Ammon's horn (tissue), 1 donor: ENCODE data around the gene GNRHR.
"Not testable (repeated sequence)": the region's sequence is repeated elsewhere in the genome, so short reads cannot be mapped to it uniquely, and the experiment has no call there.

ENCODE experiments used
- DNase-seq: peaks from one replicate; pipeline ENCODE4 v3.0.0-alpha.2; 2016; ENCODE audit warnings: low spot score

The GNRHR gene

GRCh38 chr4:67727124-67727850 is 26.9 kb downstream of the GNRHR start:
- no peak for DNase-seq

- DNase-seq, result no peak
Observed at GRCh38 chr4:67725981-67726380, 28.2 kb downstream of the GNRHR start.

- no peak for DNase-seq
Observed at GRCh38 chr4:67725132-67725531, 29.1 kb downstream of the GNRHR start.

- DNase-seq, result no peak
Observed at GRCh38 chr4:67723949-67724348, 30.2 kb downstream of the GNRHR start.

- DNase-seq, result no peak
Observed at GRCh38 chr4:67723341-67723740, 30.8 kb downstream of the GNRHR start.

DNA sequence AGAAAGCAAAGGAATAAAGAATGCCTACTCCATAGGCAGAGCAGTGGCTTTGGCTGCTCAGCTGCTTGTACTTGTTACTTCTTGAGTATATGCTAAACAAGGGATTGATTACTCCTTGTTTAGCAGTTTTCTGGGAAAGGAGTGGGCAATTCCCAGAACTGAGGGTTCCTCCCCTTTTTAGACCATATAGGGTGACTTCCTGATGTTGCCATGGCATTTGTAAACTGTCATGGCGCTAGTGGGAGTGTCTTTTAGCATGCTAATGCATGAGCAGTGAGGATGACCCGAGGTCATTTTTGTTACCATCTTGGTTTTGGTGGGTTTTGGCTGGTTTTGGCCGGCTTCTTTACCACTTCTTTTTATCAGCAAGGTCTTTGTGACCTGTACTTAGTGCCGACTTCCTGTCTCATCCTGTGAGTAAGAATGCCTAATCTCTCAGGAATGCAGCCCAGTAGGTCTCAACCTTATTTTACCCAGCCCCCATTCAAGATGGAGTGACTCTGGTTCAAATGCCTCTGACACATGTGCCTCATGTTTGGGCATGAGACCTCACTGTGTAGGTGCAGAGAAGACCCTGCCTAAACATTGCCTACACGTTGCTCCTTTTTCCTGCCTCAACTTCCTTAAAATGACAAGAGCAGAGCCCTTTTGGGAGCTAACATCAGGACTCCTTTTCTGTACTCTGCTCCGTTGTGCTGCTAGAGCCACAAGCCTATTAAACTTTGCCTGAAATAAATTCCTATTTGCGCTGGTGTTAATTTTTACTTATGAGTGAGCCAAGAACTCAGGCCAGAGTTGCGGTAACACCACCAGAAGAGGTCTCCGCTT is 32.2 kb downstream of the GNRHR start:
- no peak for DNase-seq

DNA sequence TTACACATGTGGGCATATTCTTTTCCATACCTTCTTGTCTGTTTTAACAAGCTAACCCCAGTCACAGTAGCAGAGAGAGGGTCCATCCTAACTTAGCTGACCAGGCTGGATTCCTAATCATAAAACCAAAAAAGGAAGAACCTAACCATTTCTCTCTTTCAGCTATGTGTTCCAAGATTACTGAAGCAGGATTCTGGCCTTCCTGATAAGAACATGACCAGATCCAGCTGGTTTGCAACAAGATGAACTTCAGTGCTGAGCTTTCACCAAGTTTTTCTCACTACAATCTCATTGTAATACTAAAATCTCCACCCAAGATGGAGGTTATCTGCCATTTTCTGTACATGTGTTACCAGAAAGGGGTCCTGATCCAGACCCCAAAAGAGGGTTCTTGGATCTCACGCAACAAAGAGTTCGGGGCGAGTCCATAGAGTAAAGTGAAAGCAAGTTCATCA is 32.8 kb downstream of the GNRHR start:
- no peak for DNase-seq

DNA sequence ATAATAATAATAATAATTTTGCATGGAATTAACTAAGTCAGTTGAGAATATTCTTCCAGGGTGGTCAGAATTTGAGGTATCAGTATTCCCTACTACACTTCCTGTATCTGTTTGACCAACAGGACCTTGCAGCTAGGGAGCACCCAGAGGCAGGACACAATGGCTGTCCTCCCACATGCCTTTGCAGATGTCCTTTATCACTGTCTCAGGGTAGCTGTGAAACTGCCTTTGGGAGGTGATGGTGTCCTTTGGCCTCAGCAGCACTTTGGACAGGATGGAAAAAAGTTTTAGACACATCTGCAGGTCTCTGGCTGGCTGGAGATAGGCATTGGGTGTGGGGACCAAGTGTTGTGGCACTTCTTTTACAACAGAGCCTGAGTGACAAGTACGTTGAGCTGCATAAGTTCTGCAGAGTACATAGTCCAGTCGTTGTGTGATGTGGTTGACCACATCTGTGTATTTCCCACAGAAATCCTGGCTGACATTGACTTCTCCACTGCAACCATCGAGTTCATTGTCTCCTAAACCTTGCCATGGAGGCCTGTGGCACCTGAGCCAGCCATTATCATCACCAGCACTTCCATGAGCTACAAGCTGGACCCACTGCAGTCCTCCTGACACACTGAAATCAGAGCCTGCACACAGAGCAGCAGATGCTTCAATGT is 34.1 kb downstream of the GNRHR start:
- DNase-seq, result no peak

DNA sequence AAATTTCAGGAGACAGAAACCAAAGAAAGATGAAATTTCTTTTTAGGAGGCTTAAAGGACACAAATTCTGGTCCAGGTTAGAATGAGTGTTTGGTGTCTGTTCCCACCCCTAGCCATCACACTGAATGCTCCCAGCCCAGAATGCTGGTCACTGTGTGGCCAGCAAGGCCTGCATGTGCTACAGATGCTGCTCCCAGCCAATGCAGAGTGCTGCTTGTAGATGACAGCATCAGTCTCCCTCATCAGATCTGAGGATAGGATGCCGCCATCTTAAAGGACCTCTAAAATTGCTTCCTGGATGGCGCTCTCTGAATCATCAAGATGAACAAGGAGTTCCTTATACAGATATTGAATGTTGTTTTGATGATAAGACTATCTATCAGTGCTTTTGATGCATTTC is 35.3 kb downstream of the GNRHR start:
- no peak for DNase-seq

DNA sequence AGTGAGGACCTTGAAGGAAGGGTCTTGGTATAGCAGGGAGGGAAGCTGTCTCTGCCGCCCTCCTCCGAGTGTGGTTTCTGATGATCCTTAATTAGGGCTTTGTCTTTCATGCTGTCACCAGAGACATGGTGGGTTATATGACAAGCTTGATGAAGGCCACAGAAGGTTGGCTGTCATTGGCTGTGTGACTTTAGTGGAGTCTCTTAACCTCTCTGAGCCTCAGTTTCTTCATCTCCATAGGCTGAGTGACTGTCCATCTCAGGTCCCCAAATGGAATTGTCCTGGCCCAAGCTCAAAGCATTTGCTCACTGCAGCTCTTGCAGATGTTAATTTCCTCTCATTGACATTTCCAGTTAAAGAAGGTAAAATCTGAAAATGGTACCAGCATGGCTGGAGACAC is 36.6 kb downstream of the GNRHR start:
- no peak for DNase-seq

GRCh38 chr4:67714955-67715354 is 39.2 kb downstream of the GNRHR start:
- no peak for DNase-seq

DNA sequence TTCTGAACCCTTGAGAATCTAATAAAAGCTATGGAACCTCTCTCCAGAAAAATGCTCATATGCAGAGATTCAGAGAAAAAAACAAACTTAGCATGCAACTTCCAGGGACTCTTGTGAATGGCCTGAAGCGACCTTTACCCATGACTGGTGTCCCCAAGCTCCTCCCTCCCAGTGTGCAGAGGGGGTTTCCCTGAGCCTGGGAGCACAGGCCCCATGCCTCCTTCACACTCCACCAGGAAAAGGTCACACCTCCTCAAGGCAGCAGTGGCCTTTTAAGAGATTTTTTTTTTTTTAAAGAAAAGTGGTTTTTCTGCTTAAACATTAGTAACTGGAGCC is 40.0 kb downstream of the GNRHR start:
- no peak for DNase-seq

DNA sequence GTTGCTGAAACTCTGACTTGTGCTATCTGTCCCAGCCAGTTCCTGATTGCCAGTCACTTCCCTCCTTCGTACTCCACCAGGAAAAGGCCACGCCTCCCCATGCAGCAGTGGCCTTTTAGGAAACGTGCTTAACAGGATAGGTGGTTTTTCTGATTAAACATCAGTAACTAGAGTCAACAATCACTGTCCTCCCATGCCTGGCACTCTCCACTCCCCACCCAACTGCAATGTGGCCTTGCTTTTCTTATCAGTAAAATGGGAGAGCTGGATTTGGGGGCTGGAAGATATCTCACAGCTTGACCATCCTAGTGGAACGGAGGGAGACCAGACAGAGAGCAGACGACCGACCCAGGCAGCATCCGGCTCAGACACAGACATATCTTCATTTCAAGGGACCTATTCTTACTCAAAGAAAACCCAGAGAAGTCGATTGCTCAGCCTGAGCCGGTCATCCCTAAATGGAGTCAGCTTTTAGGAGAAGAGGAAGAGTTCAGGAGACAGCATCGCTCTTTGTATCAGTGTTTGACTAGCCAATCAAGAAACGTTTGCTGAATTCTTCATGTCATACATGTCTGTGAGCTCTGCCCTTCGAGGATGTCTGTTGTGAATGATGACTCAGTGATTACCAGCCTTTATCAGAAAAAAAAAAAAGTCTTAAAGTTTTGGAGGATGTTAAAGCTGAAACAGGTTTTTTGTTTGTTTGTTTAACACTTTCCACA is 40.5 kb downstream of the GNRHR start:
- DNase-seq, result no peak

DNA sequence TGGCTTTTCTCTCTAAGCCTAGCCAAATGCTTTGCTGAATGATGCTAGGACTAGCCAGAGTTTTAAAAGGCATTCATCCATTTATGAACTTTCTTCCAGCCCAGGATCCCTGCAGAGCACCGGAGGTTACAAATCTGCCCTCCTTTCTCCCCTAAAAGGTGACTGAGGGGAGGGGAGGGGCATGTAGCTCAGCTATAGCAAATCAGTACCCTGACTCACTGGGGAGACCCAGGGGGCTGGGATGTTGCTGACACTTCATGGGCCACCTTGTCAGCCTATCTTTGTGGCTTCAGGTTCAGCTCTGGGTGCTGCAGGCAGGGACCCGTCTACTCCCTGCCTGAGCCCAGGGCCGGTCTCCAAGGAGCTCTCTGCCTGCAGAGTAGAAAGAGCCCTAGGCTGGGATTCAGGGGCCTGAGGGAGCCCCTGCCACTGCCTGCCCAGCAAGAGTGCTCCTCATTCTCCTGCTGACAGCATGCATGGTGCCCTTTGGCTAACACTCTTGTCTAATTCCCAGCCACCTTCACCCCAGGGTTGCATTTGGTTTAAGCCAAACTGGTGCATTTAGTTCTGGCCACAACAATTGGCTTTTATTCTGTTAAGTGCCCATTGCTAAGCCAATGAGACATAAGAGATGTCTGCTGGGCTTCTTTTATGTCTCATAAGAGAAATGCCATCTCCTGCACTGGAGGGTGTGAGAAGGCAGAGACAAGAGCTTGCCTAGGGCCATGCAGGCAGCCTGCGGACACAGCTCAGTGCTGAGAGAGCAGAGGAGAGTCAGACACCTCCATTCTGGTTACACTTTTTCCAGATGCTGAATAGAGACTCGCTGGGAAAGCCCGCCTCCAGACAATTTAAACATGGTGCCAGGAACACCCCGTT is 41.3 kb downstream of the GNRHR start:
- no peak for DNase-seq

- DNase-seq, result no peak
Observed at GRCh38 chr4:67712000-67712625, 42.1 kb downstream of the GNRHR start.

DNA sequence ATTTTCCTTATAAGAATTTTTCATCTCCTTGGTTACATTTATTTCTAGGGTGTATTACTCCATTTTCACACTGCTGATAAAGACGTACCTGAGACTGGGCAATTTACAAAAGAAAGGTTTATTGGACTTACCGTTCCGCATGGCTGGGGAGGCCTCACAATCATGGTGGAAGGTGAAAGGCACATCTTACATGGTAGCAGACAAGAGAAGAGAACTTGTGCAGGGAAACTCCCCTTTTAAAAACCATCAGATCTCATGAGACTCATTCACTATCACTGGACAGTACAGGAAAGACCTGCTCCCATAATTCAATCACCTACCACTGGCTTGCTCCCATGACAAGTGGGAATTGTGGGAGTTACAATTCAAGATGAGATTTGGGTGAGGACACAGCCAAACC is 47.5 kb downstream of the GNRHR start:
- not testable (repeated sequence) for DNase-seq

DNA sequence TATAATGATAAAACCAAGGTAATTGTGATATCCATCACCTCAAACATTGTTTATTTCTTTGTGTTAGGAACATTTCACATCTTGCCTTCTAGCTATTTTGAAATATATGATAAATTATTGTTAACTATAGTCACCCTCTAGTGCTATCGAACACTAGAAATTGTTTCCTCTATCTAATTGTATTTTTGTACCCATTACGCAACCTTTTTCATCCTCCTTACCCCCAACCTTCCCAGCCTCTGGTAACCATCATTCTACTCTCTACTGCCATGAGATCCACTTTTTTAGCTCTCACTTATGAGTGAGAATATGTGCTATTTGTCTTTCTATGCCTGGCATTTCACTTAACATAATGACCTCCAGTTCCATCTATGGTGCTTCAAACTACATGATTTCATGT is 49.3 kb downstream of the GNRHR start:
- no peak for DNase-seq

GRCh38 chr4:67702166-67702565 is 52.0 kb downstream of the GNRHR start:
- no peak for DNase-seq

DNA sequence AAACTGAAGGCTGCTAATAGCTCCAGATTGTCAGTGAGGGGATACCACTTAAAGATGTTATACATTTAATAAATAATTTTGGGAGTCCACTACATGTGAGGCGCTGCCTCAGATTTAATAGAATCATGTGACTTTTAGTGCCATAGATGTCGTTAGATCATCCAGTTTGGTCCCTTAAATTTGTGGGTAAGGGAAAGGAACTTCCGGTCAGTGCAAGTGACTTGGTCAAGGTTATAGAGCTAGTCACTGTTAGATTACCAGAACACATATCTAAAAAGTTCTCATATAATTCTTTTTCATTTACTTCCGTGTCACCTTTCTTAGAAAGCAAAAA is 52.7 kb downstream of the GNRHR start:
- no peak for DNase-seq

- DNase-seq, result peak; percentile 97
Observed at GRCh38 chr4:67700738-67701516, 53.3 kb downstream of the GNRHR start, which contains the start of gene UBA6. Gene UBA6 (minus strand): TSS chr4:67701155. CDS start chr4:67701119, 36 bp downstream.
